NCI-H2029 (cell line): ENCODE results near the gene SDK1.
"Not testable (repeated sequence)": the region's sequence is repeated elsewhere in the genome, so short reads cannot be mapped to it uniquely, and the experiment has no call there.

Source experiments
- DNase-seq: peaks from one replicate; lab custom pipeline; 2025; lab: John Stamatoyannopoulos, UW

SDK1 gene

GRCh38 chr7:3958109-3958483, 657.0 kb downstream of the SDK1 start:
- no peak for DNase-seq

- no peak for DNase-seq
These were observed 658.3 kb downstream of the SDK1 start for GRCh38 chr7:3959364-3959763.

- DNase-seq = no peak
These were observed 659.2 kb downstream of the SDK1 start for GRCh38 chr7:3960050-3960763.

- DNase-seq = no peak
These were observed 659.9 kb downstream of the SDK1 start for GRCh38 chr7:3960942-3961341.

- DNase-seq = no peak
These were observed 660.9 kb downstream of the SDK1 start for GRCh38 chr7:3961857-3962503.

GRCh38 chr7:3963768-3964167, 662.7 kb downstream of the SDK1 start:
- DNase-seq = not testable (repeated sequence)

GRCh38 chr7:3964980-3965606, 664.0 kb downstream of the SDK1 start:
- no peak for DNase-seq

GRCh38 chr7:3965794-3966395, 664.8 kb downstream of the SDK1 start:
- DNase-seq = no peak

GRCh38 chr7:3968234-3968633, 667.2 kb downstream of the SDK1 start:
- no peak for DNase-seq

GRCh38 chr7:3969286-3969685, 668.2 kb downstream of the SDK1 start:
- DNase-seq = no peak

- DNase-seq = no peak
These were observed 670.3 kb downstream of the SDK1 start for GRCh38 chr7:3971323-3971722.

- DNase-seq = no peak
These were observed 672.2 kb downstream of the SDK1 start for GRCh38 chr7:3973264-3973663.

- DNase-seq = no peak
These were observed 673.3 kb downstream of the SDK1 start for GRCh38 chr7:3974329-3974728.

- no peak for DNase-seq
These were observed 674.3 kb downstream of the SDK1 start for GRCh38 chr7:3975371-3975770.

- no peak for DNase-seq
These were observed 676.3 kb downstream of the SDK1 start for GRCh38 chr7:3977391-3977790.

- DNase-seq = no peak
These were observed 677.8 kb downstream of the SDK1 start for GRCh38 chr7:3978839-3979238.

- no peak for DNase-seq
These were observed 678.7 kb downstream of the SDK1 start for GRCh38 chr7:3979611-3980299.

GRCh38 chr7:3980300-3980643, 679.2 kb downstream of the SDK1 start:
- no peak for DNase-seq

GRCh38 chr7:3981281-3981680, 680.2 kb downstream of the SDK1 start:
- DNase-seq = no peak

- DNase-seq = no peak
These were observed 683.4 kb downstream of the SDK1 start for GRCh38 chr7:3984456-3984855.

GRCh38 chr7:3986927-3987326, 685.9 kb downstream of the SDK1 start:
- no peak for DNase-seq

- no peak for DNase-seq
These were observed 686.4 kb downstream of the SDK1 start for GRCh38 chr7:3987426-3987927.
